ENCODE data around the gene RPAIN.

Gene RPAIN

GRCh38 chr17:5438716-5439445 lies 18.9 kb downstream of the RPAIN start, which contains the start of gene C1QBP:
Gene C1QBP (minus strand): TSS chr17:5439155. CDS start chr17:5439073, 82 bp downstream.
- Mint-ChIP-seq H3K27me3 (ENCODE audit: low read depth) (no peaks in the 10 kb centered on the region), H3K27ac (peak within 1 kb of the TSS; percentile 70 to 87 (median 83)), H3K4me1 (peaks cover 28% of the 10 kb centered on the region), H3K9me3 (no peaks in the 10 kb centered on the region), H3K4me3 (peak within 1 kb of the TSS; percentile 78 to 89 (median 89)), H3K36me3 (ENCODE audit: low read depth) (peaks cover 37% of the 10 kb centered on the region)
- TF ChIP-seq CTCF (IDR thresholded peaks at IDR 0.05; ENCODE audit: unreplicated experiment in 3 of 3) = peak; percentile 100

GRCh38 chr17:5439446-5439764 lies 19.4 kb downstream of the RPAIN start:
- Mint-ChIP-seq H3K4me3 (peak overlapping the region; percentile 78 to 89 (median 89)), H3K27ac (peak overlapping the region; percentile 70 to 87 (median 83)), H3K27me3 (ENCODE audit: low read depth) (no peaks in the 10 kb centered on the region), H3K36me3 (ENCODE audit: low read depth) (peaks cover 39% of the 10 kb centered on the region), H3K4me1 (peaks cover 28% of the 10 kb centered on the region), H3K9me3 (no peaks in the 10 kb centered on the region)
- TF ChIP-seq CTCF (IDR thresholded peaks at IDR 0.05; ENCODE audit: unreplicated experiment in 3 of 3) = peak; percentile 22 to 53 (median 43)

- Mint-ChIP-seq H3K27me3 (ENCODE audit: low read depth) (no peaks in the 10 kb centered on the region), H3K4me3 (no peak overlapping the region), H3K36me3 (ENCODE audit: low read depth) (peaks cover 39% of the 10 kb centered on the region), H3K27ac (no peak overlapping the region), H3K4me1 (peaks cover 7% of the 10 kb centered on the region), H3K9me3 (no peaks in the 10 kb centered on the region)
- no peak for TF ChIP-seq CTCF (IDR thresholded peaks at IDR 0.05; ENCODE audit: unreplicated experiment in 3 of 3)
Observed at GRCh38 chr17:5443728-5444127, 23.7 kb downstream of the RPAIN start.

- Mint-ChIP-seq H3K4me3 (no peak overlapping the region), H3K9me3 (no peaks in the 10 kb centered on the region), H3K27me3 (ENCODE audit: low read depth) (no peaks in the 10 kb centered on the region), H3K27ac (no peak overlapping the region), H3K36me3 (ENCODE audit: low read depth) (peaks cover 44% of the 10 kb centered on the region), H3K4me1 (peaks cover 5% of the 10 kb centered on the region)
- no peak for TF ChIP-seq CTCF (IDR thresholded peaks at IDR 0.05; ENCODE audit: unreplicated experiment in 3 of 3)
Observed at GRCh38 chr17:5444209-5444608, 24.2 kb downstream of the RPAIN start.

GRCh38 chr17:5446786-5447185 lies 26.8 kb downstream of the RPAIN start:
- Mint-ChIP-seq H3K4me1 (no peaks in the 10 kb centered on the region), H3K27me3 (ENCODE audit: low read depth) (no peaks in the 10 kb centered on the region), H3K4me3 (no peak overlapping the region), H3K36me3 (ENCODE audit: low read depth) (peaks cover 61% of the 10 kb centered on the region), H3K27ac (no peak overlapping the region), H3K9me3 (no peaks in the 10 kb centered on the region)
- no peak for TF ChIP-seq CTCF (IDR thresholded peaks at IDR 0.05; ENCODE audit: unreplicated experiment in 3 of 3)
